Umbilical cord (tissue), 2 donors: Measurements from ENCODE around the gene ACR. TPM values are rescaled to one million over a fixed set of nuclear protein-coding genes. Genes with fewer than 3 reads are reported as not detected.

Experiments
- DNase-seq: peaks from one replicate; pipeline ENCODE4 v3.0.0-alpha.2; 2015; ENCODE audit warnings: low spot score
- total RNA-seq: library from RNA; depleted of rRNA; stranded (reverse); fragments of >200 nt; gene quantifications from one replicate; pipeline ENCODE4 v1.2.3, GENCODE V29; 2014; ENCODE audit warnings: low replicate concordance; ENCODE audit not compliant: insufficient read depth

The ACR gene
- not detected for total RNA-seq

DNA sequence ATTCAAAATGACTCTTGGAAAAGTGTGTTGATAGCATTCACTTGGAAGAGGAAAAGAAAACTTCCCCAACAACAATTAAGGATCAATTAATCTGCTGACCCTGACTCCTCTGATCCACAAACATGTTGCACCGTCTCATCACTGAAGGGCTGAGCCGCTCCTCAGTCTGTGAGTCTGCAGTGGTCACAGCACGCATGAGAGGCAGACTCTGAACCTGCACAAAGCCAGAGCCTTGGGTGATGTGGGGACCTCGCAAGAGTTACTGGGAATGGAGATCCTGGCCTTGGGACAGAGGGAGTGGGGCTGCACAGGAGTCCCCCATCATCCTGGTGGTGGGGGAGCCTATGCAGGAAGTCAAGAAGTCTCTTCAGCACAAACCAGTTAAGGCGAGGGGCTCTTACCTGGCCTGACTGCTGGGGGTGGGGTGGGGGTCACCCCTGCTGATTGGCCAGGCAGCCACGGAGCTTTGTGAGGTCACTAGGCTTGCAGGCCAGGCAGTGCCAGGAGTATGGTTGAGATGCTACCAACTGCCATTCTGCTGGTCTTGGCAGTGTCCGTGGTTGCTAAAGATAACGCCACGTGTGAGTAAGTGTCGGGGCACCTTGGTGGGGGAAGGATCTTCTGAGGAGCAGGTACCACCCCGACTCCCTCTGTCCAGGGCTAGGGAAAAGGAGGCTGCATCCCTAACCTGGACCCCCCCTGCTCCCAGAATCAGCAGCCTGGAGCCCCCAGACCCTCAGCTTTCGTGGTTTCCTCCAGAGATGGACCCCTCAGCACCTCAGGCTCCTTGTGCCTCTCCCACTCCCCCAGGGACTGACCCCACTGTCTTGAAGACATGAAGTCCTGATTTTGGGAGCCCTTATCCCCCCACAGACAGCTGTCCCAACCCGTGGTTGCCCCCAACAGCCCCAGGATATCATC is at the start of gene ACR:
ACR (plus strand) TSS at position 477 of the 921 bp plus-strand sequence; CDS start at position 509, 32 bp downstream.
- no peak for DNase-seq

DNA sequence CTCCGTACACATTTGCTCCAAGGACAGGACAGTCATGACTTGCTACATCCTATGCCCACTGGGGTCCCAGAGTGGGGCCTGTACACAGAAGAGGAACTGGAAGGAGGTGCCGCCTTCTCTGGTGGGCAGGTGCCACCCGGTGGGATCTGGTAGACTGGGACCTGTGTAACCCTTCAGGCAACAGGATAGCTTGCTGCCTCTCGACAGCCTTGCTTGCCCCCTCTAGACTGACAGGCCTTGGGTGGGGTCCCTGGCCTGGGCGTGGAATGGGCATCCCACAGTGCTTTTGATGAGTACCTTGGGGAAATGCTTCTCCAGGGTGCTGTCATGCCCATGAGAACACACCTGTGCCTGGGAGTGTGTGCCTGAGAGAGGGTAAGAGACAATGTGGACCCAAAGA is 49.6 kb upstream of the ACR start:
- DNase-seq: no peak

GRCh38 chr22:50691521-50691920 is 46.5 kb upstream of the ACR start:
- peak; percentile 30 for DNase-seq

- DNase-seq: no peak
Measured at GRCh38 chr22:50693462-50693861, 44.5 kb upstream of the ACR start.

DNA sequence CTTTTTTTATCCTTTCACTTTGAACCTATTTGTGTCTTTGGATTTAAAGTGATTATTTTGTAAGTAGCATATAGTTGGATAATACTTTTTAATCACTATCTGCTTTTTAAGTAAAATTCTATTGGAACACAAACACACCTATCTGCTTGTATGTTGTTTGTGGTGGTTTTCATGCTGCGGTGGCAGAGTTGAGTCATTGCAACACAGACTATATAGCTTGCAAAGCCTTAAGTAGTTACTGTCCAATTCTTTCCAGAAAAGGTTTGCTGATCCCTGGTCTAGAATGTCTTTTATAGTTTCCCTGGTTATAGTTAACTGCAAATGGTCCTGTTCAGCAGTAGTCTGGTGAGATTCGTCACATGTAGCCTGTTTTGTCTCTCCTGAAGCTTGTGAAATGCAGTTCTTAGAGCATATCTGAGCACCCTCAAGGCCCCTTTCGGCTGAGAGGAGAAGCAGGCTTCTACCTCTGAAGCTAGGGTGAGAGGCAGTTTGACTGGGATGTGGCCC is 43.9 kb upstream of the ACR start:
- DNase-seq: peak; percentile 79

DNA sequence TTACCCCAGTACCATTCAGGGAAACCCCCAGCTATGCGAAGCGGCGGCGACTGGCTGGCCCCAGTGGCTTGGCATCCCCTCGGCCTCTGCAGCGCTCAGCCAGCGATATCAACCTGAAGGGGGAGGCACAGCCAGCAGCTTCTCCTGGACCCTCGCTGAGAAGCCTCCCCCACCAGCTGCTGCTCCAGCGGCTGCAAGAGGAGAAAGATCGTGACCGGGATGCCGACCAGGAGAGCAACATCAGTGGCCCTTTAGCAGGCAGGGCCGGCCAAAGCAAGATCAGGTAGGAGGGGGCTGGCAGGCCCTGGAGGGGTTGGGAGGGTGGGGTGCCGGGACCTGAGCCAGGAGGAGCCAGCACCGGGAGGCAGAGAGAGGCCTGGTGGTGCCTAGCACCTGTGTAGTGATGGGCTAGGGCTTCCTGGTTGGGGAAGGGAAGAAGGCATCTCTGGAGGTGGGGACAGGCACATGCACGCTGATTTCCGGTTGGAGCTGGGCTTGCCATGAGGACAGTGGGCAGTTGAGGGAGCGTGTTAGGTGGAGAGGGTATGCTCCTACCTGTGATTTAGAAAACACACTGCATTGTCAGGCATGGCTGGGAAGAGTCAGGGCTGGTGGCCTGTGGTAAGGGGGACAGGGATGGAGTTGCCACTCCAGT is 43.1 kb upstream of the ACR start:
- no peak for DNase-seq

DNA sequence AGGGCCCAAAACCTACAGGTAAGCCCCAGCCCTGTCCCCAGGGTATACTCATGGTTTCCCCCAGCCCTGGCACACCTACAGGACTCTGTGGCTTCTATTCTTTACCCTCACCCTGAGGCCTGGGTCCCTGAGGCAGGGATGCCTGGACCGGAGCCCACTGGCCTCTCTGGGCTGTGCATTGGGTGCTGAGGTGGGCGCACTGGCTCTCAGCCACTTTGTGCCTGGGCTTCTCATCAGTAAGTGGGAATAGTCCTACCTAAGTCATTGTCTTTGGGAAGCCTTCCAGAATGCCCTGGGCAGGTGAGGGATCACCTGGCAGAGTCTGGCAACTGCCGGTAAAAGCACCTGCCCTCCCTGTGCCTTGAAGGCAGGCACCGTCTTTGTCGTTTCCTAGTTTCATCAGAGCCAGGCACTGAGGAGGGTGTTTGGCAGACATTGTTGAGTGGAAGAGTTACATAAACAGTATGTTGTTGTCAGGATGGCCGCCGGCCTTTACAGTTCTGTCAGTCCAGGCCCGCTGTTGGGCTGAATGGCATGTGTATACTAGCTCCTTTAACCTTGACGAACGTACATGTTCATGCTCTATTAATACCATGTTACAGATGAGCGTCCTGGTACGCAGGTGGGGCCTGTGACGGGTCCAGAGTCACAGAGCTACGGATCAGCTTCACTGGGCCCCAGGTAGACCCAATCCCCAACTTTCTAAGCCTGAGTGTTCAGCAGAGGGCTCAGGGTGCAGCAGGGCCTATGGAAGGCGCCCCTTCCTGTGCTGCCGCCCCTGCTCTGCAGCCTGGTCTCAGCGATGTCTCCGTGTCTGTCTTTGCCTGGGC is 42.4 kb upstream of the ACR start:
- DNase-seq: no peak

GRCh38 chr22:50696251-50696798 is 41.7 kb upstream of the ACR start:
- no peak for DNase-seq

GRCh38 chr22:50696799-50697561 is 41.0 kb upstream of the ACR start:
- DNase-seq: no peak

DNA sequence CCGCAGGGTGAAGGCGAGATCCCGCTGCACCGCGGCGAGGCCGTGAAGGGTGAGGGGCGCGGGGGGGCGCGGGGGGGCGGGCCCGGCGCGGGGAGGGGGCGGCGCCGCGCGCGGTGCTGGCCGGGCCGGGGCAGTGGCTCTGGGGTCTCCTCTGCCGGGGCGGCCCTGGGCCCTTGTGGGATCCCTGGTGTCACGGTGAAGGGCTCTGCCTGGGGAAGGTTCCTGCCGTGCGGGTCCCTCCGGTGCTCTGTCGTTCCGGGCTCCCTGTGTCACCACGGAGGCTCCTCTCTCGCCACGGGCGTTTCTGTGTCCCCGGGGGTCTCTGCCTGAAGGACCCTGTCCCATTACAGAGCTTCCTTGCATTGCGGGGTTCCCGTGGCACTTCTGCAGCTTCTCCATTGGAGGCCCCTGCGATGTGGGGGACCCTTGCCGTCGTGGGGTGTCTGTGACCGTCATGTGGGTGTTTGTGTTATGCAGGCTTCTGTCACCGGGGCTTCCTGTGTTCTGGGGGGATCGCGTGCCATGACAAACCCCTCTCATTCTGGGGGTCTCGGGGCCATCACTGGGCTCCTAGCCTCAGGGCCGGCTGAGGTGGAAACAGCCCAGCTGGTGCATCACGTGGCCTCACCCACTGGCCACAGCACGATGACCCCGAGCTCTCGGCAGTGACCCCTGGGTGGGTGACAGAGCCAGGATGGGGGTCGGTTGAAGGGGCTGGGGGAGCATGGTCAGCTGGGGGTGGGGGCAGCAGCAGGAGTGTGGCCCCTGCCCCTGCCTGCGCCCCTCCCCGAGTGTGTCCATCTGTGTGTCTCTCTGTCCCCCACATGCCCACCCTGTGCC is 40.1 kb upstream of the ACR start:
- no peak for DNase-seq

GRCh38 chr22:50698546-50698945 is 39.5 kb upstream of the ACR start:
- no peak for DNase-seq

DNA sequence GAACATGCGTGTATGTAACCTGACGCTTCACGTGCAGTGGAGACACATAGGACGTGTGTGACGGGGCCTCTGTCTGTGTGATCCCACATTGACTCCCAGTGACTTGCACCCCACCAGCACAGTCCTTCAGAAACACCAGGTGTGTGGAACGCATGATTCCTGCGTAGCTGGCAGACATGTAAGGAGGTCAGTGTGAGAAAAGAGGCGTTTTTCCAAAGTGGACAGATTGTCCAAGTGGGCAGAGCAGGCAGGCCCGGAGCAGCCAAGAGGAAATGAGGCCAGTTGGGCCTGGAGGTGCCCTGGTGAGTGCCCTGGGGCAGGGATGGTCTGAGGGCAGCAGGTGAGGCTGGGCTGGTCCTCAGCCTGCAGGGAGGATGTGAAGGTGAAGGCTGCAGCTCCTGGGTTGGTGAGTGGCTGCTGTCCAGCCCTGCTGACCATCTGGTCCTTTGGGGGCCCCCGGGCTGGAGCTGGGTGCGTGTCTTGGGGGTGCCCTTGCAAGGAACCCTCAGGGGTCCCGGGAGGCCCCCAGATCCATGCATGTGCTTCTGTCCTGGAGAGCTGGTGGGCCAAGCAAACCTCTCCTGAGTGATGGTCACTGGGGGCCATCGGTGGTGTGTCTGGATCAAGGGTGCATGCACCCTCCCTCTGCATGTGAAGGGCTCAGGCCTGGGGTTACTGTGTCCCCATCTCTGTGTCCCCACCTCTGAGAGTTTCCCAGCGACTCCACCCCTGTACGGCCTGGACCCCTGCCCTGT is 38.8 kb upstream of the ACR start:
- DNase-seq: no peak

- DNase-seq: no peak
Measured at GRCh38 chr22:50699756-50700386, 38.1 kb upstream of the ACR start.

GRCh38 chr22:50700387-50701075 is 37.5 kb upstream of the ACR start:
- no peak for DNase-seq

GRCh38 chr22:50701076-50701419 is 37.0 kb upstream of the ACR start:
- DNase-seq: no peak

- DNase-seq: no peak
Measured at GRCh38 chr22:50701428-50702154, 36.4 kb upstream of the ACR start.

GRCh38 chr22:50702261-50702671 is 35.7 kb upstream of the ACR start:
- no peak for DNase-seq
